Uterus (tissue), 2 donors: ENCODE measurements around the gene EYS.

Source experiments
- CTCF ChIP-seq, 4 experiments: fragments of 200-600 bp in 2 of 4; fragments of 450-650 bp in 2 of 4; sonication (generic) in 2 of 4; IDR thresholded peaks; one replicate each; pipeline ENCODE4 v1.5.1; 2016 to 2019; ENCODE audit warnings: antibody characterized with exemption in 4 of 4, mild to moderate bottlenecking in 2 of 4, moderate library complexity in 1 of 4
- POLR2A ChIP-seq, 2 donors: fragments of 450-650 bp; IDR thresholded peaks; one replicate each; pipeline ENCODE4 v1.6.1; 2016; ENCODE audit warnings: antibody characterized with exemption in 2 of 2, mild to moderate bottlenecking in 1 of 2, moderate library complexity in 1 of 2

- TF ChIP-seq CTCF (IDR thresholded peaks at IDR 0.05) (no peak), POLR2A (IDR thresholded peaks at IDR 0.05) (no peak)
Measured at GRCh38 chr6:63805345-63805744, 1901.7 kb downstream of the EYS start.
